HG03520 (cell line): ENCODE measurements around the gene MAP3K13.
A peak's percentile ranks its signal among the peaks of the same experiment; 100 is the strongest.

Experiments
- ATAC-seq: cut with Tn5 transposase; IDR thresholded peaks from one replicate; pipeline ENCODE4 v1.9.1; 2021; ENCODE audit warnings: mild to moderate bottlenecking, moderate library complexity; ENCODE audit not compliant: unreplicated experiment

MAP3K13 gene

GRCh38 chr3:185362850-185363661, at the start of gene MAP3K13:
Gene MAP3K13, plus strand, starts transcription at chr3:185363136. Its CDS starts 65,446 bp downstream, at chr3:185428582.
- peak; percentile 89 for ATAC-seq

- no peak for ATAC-seq
Measured at GRCh38 chr3:185313693-185314246, 49.2 kb upstream of the MAP3K13 start.

- ATAC-seq = no peak
Measured at GRCh38 chr3:185316740-185317412, 46.1 kb upstream of the MAP3K13 start.

GRCh38 chr3:185317674-185318073, 45.3 kb upstream of the MAP3K13 start:
- ATAC-seq = no peak

- ATAC-seq = no peak
Measured at GRCh38 chr3:185318141-185318540, 44.8 kb upstream of the MAP3K13 start.

- no peak for ATAC-seq
Measured at GRCh38 chr3:185319801-185320200, 43.1 kb upstream of the MAP3K13 start.

GRCh38 chr3:185320949-185321348, 42.0 kb upstream of the MAP3K13 start:
- ATAC-seq = no peak

- no peak for ATAC-seq
Measured at GRCh38 chr3:185322101-185322719, 40.7 kb upstream of the MAP3K13 start.

- no peak for ATAC-seq
Measured at GRCh38 chr3:185325946-185326791, 36.8 kb upstream of the MAP3K13 start.

- no peak for ATAC-seq
Measured at GRCh38 chr3:185327062-185327461, 35.9 kb upstream of the MAP3K13 start.

- ATAC-seq = no peak
Measured at GRCh38 chr3:185328324-185329004, 34.5 kb upstream of the MAP3K13 start.

- ATAC-seq = no peak
Measured at GRCh38 chr3:185330238-185330637, 32.7 kb upstream of the MAP3K13 start.

- no peak for ATAC-seq
Measured at GRCh38 chr3:185330644-185331043, 32.3 kb upstream of the MAP3K13 start.

GRCh38 chr3:185332026-185332735, 30.8 kb upstream of the MAP3K13 start:
- peak; percentile 96 for ATAC-seq

GRCh38 chr3:185335799-185336198, 27.1 kb upstream of the MAP3K13 start:
- no peak for ATAC-seq

- ATAC-seq = no peak
Measured at GRCh38 chr3:185337231-185337816, 25.6 kb upstream of the MAP3K13 start.

GRCh38 chr3:185339945-185340344, 23.0 kb upstream of the MAP3K13 start:
- no peak for ATAC-seq

- no peak for ATAC-seq
Measured at GRCh38 chr3:185340751-185341150, 22.2 kb upstream of the MAP3K13 start.
